HG02588 (cell line): Measurements from ENCODE around the gene FIGNL2.
"Not testable (repeated sequence)": the region's sequence is repeated elsewhere in the genome, so short reads cannot be mapped to it uniquely, and the experiment has no call there.

Source experiments
- ATAC-seq: cut with Tn5 transposase; IDR thresholded peaks from one replicate; pipeline ENCODE4 v1.9.1; 2021; ENCODE audit warnings: mild to moderate bottlenecking, moderate library complexity; ENCODE audit not compliant: unreplicated experiment

The FIGNL2 gene, protein sequence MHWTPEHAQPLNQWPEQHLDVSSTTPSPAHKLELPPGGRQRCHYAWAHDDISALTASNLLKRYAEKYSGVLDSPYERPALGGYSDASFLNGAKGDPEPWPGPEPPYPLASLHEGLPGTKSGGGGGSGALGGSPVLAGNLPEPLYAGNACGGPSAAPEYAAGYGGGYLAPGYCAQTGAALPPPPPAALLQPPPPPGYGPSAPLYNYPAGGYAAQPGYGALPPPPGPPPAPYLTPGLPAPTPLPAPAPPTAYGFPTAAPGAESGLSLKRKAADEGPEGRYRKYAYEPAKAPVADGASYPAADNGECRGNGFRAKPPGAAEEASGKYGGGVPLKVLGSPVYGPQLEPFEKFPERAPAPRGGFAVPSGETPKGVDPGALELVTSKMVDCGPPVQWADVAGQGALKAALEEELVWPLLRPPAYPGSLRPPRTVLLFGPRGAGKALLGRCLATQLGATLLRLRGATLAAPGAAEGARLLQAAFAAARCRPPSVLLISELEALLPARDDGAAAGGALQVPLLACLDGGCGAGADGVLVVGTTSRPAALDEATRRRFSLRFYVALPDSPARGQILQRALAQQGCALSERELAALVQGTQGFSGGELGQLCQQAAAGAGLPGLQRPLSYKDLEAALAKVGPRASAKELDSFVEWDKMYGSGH

GRCh38 chr12:51848326-51848727 is at the start of gene FIGNL2:
Gene FIGNL2, minus strand, starts transcription at chr12:51848718. Its CDS starts 26,305 bp downstream, at chr12:51822413.
- ATAC-seq = no peak

- ATAC-seq = no peak
These were observed 48.7 kb upstream of the FIGNL2 start for GRCh38 chr12:51897181-51897580.

GRCh38 chr12:51896236-51896635 is 47.7 kb upstream of the FIGNL2 start:
- ATAC-seq = no peak

GRCh38 chr12:51895378-51896135 is 47.0 kb upstream of the FIGNL2 start:
- no peak for ATAC-seq

DNA sequence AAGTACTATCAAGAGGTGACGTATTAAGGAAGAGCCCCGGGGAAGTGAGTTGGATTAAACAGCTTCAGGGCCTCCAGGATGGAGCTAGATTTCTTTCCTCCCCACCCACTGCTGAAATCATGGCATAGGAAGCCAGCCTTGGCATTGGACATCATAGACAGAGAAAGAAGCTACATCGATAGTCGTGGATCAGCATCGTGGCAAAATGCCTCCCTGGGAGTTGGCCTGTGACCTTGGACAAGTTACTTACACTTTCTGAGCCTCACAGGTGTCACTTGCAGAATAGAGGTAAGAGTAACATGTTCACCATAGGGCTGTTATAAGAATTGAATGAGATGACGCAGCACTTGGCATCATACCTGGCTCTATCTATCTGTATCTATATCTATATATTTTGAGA is 45.3 kb upstream of the FIGNL2 start:
- no peak for ATAC-seq

- no peak for ATAC-seq
These were observed 43.3 kb upstream of the FIGNL2 start for GRCh38 chr12:51891843-51892242.

- no peak for ATAC-seq
These were observed 42.1 kb upstream of the FIGNL2 start for GRCh38 chr12:51890511-51891171.

- no peak for ATAC-seq
These were observed 41.6 kb upstream of the FIGNL2 start for GRCh38 chr12:51890133-51890464.

DNA sequence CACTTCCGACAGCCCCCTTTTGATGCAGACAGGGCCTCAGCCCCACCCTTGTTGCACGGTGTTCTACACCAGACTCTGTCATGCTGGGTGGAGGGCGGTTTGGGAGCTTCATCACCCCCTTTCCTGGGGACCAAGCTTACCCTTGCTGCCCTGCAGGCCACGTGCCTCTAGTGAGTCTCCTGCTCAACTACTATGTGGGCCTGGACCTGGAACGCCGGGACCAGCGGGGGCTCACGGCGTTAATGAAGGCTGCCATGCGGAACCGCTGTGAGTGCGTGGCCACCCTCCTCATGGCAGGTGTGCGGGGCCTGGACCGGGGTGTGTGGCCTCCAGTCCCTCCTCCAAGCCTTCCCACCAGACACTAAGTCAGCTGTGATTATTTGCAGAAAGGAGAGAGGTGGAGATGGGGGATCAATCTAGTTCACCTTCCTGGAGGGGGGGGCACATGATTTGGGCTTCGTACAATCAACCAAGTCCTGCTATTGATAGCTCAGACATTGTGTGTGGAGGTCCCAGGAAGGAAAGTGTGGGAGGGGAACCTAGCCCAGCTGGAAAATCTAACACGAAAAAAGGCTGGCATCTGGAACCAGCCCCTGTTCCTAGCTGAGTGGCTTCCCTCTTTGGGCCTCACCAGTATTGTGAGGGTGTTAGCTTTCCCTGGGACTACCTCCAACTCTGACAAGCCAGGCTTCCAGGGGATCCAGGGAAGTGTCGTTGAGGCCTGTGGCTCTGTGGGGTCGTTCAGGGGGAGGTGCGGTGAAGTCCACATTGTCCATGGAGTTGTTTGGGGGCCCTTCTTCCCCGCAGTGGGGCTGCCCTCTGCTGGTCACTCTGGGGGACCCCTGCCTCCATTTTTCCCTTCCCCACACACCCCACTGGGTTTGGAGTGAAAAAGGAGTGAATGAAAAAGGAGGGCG is 41.0 kb upstream of the FIGNL2 start:
- ATAC-seq = no peak

DNA sequence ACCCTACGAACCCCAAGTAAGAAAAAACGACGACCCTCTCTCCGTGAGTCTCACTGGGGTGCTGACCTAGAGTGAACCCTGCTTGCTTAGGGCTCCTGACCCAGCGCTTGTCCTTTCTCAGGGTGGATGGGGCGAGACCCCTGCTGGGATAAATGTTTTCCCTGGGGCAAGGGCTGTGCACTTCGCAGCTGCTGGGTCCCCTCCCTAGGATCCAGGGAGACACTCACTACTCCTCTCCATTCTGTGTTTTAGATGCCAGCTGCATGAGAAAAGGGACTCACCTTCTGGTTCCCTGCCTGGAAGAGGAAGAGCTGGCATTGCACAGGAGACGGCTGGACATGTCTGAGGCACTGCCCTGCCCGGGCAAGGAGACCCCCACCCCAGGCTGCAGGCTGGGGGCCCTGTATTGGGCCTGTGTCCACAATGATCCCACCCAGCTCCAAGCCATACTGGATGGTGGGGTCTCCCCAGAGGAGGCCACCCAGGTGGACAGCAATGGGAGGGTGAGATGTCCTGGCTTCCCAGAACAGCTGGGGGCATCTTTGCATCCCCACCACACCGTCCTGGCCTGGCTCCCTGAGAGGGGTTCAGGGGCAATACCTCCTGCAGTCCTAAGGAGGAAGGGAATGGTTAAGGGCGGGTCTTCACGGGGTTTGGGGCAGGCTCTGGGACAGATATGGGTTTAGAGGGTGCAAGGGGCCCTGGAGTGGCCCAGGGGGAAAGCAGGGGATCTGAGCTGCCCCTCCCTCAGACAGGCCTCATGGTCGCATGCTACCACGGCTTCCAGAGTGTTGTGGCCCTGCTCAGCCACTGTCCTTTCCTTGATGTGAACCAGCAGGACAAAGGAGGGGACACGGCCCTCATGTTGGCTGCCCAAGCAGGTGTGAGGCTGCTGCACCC is 40.0 kb upstream of the FIGNL2 start:
- ATAC-seq = no peak

DNA sequence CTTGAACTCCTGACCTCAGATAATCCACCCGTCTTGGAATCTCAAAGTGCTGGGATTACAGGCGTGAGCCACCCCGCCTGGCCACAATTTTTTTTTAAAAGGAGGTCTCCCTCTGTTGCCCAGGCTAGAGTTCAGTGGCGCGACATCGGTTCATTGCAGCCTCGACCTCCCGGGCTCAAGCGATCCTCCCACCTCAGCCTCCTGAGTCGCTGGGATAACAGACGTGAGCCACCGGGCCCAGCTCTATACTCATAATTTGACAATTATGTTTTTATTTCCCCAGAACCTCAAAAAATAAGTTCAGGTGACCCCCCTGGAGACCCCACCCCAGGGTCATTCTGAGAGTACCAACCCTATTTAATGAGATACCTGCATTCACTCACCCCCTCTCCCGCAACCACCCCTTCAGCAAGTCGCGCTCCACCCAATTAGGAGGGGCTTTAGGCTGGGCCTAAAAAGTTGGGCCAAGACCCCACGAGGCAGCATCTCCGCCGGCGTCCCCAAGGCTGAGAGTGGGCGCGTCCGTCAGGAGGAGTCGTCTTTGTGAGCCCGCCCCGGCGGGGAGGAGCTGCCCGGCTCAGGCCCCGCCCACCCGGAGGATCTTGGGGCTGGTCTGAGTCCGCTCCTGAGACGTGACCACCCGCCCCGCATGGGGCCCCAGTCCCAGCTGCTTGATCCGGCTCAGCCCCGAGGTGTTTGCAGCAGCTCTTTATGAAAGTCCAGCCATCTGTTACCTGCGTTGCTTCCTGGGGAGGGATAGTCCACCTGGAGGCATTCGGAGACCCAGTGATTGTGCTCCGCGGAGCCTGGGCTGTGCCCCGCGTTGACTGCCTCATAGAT is 39.2 kb upstream of the FIGNL2 start, which contains the start of gene ANKRD33:
ANKRD33 (plus strand) TSS at position 628 of the 840 bp plus-strand sequence; CDS start at position 712, 84 bp downstream.
- no peak for ATAC-seq

DNA sequence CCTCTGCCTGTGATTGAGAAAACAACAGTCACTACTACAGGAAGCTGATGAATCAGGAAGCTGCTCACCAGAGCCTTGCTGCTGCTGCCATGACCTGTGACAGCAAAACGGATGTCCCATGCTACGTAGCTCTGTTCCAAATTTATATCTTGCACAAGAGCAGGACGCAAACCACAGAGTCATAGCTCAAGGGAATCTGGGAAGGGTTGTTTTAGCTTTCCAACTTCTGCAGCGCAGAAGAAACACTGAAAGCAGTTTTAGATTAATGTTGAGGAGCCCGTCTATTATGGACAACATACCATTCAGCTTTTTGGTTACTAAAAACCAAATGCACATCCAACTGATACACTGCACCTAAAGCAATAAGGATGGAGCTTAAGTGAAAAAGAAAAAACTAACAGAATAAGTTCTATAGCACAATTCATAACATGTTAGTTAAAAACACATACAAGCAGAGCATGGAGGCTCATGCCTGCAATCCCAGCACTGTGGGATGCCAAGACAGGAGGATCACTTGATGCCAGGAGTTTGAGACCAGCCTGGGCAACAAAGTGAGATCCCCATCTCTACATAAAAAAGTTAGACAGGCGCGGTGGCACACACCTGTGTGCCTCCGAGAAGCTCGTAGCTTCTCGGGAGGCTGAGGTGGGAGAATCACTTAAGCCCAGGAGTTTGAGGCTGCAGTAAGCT is 37.6 kb upstream of the FIGNL2 start:
- ATAC-seq = no peak

- not testable (repeated sequence) for ATAC-seq
These were observed 36.9 kb upstream of the FIGNL2 start for GRCh38 chr12:51885294-51886020.

DNA sequence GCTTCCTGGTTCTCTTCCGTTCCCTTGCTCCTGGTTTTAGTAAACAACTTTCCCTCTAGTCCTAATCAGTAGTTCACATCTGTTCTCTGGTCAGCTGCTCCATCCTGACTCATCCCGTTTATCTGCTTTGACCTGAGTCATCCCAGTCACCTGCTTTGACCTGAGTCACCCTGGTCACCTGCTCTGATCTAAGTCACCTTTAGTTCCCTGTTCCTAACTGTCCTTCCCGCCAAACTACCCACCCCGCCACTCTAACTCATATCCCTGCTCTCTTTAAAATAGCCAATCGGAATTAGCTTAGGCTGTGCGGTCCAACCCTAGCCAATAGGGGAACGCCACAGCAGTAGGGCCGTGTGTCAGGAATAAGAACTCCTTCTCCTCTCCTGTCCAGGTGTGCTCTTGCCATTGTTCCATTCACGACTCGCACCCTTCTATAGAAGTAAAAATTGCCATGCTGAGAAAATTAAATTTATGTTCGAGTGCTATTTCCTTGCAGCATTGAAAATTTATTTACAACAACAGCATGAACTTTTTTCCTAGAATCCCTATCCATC is 36.2 kb upstream of the FIGNL2 start:
- no peak for ATAC-seq

- no peak for ATAC-seq
These were observed 35.6 kb upstream of the FIGNL2 start for GRCh38 chr12:51883998-51884675.

- no peak for ATAC-seq
These were observed 34.8 kb upstream of the FIGNL2 start for GRCh38 chr12:51883295-51883694.
